Calu3 (cell line): ENCODE results near the gene SLC22A12. TPM values are rescaled to one million over a fixed set of nuclear protein-coding genes. Genes with fewer than 3 reads are reported as not detected.

Experiments used
- BruUV-seq: library from RNA; stranded (reverse); fragments of 400-500 nt; replicated peaks from 2 replicates; lab custom pipeline; 2021; lab: Mats Ljungman, UMichigan
- CTCF ChIA-PET: fragments of 300-600 bp; sonication (Branson Sonifier 250); formaldehyde crosslinking; loops from one replicate; lab custom pipeline; 2022; ENCODE audit warnings: antibody characterized with exemption; lab: Charles Lee
- DNase-seq: peaks from one replicate; pipeline ENCODE4 v3.0.0; 2022
- H3K27ac Mint-ChIP-seq: one replicate; pipeline ENCODE4 v1.8.0; 2022; ENCODE audit warnings: mixed read lengths; ENCODE audit not compliant: unreplicated experiment
- H3K27me3 Mint-ChIP-seq: one replicate; pipeline ENCODE4 v1.8.0; 2022; ENCODE audit warnings: mixed read lengths; ENCODE audit not compliant: unreplicated experiment
- H3K36me3 Mint-ChIP-seq: one replicate; pipeline ENCODE4 v1.8.0; 2022; ENCODE audit warnings: mild to moderate bottlenecking, moderate library complexity, mixed read lengths; ENCODE audit not compliant: insufficient read depth, unreplicated experiment
- H3K4me1 Mint-ChIP-seq: one replicate; pipeline ENCODE4 v1.8.0; 2022; ENCODE audit warnings: mild to moderate bottlenecking, low read depth, mixed read lengths; ENCODE audit not compliant: unreplicated experiment
- H3K4me3 Mint-ChIP-seq: one replicate; pipeline ENCODE4 v1.8.0; 2022; ENCODE audit warnings: mild to moderate bottlenecking, low read depth, moderate library complexity, mixed read lengths; ENCODE audit not compliant: unreplicated experiment
- H3K9me3 Mint-ChIP-seq: one replicate; pipeline ENCODE4 v1.8.0; 2022; ENCODE audit warnings: low read depth, mixed read lengths; ENCODE audit not compliant: unreplicated experiment
- intact Hi-C: fragments of 100-400 bp; cut with micrococcal nuclease; formaldehyde crosslinking; loops from one replicate; pipeline ENCODE4 v1.10.0; 2022; ENCODE audit not compliant: unreplicated experiment
- total RNA-seq: library from RNA; stranded (reverse); gene quantifications from 2 replicates; pipeline ENCODE4 v1.2.3, GENCODE V29; 2022
- TF ChIP-seq, protein P1 (sequence below): fragments of 200-600 bp; IDR thresholded peaks from one replicate; pipeline ENCODE4 v1.8.0; 2022; ENCODE audit warnings: antibody characterized with exemption; ENCODE audit not compliant: unreplicated experiment

The SLC22A12 gene
- total RNA-seq, 1 experiment from 2014 or later = not detected

DNA sequence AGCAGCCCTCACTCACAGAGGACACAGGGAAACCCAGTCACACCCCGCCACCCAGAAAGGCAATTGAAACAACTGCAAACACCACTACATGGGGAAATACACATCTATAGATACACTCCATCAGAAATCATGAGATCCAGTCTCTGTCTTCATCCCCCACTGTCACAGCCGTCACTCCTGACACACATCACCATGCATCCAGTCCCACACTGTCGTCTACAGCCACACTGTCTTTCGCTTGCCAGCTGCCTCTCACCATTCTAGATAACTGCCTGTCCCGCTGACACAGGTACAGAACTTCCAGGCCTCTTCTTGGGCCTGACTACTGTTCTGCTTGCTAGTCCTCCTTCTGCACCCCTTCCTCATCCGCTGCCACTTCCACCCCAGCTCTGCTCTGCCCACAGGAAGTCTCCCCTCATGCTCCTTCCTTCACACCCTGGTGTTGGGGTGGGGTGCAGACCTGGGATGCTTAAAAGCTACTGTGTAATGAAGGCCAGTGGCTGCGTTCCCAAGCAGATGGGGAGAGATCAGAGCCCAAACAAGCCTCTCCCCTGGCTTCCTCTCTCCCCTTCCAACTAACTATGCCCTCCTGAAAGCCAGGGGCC is 42.6 kb downstream of the SLC22A12 start:
- intact Hi-C loops = no loop called here

DNA sequence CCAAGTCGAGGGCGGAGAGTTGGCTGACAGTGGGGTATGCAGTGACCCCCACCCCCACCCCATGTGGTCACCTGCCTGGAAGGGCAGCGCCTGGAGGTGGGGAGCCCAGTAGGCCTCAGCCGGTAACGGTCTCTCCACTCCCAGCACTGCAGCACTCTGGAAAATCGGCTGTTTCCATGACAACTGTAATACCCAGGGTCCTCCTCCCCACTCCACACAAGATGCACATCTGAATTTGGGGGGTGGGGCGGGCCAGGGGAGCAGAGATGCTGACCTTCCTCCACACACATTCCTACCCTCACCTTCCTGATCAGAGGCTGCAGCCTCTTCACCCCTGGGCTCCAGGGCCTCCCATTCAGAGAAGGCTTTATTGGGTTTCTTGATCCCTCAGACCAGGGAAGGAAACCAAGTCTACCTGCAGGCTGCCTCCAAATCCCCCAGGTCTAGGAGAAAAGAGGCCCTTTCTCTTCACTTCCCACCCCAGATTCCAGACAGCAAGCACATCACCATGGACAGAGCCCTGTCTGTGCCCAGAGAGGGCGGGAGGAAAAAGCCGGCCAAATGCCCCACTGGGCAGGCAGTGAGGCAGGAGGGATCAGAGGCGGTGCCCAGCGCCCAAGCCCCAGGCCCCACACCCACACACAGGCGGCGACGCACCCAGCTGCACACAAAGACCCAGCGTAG is 46.5 kb downstream of the SLC22A12 start:
- intact Hi-C loops = no loop called here
- BruUV-seq = no TSS peak
- CTCF ChIA-PET = no interaction called here
- no peaks in the 10 kb centered on the region for H3K9me3 Mint-ChIP-seq
- no peak overlapping the region for H3K27ac Mint-ChIP-seq
- TF ChIP-seq, protein P1, sequence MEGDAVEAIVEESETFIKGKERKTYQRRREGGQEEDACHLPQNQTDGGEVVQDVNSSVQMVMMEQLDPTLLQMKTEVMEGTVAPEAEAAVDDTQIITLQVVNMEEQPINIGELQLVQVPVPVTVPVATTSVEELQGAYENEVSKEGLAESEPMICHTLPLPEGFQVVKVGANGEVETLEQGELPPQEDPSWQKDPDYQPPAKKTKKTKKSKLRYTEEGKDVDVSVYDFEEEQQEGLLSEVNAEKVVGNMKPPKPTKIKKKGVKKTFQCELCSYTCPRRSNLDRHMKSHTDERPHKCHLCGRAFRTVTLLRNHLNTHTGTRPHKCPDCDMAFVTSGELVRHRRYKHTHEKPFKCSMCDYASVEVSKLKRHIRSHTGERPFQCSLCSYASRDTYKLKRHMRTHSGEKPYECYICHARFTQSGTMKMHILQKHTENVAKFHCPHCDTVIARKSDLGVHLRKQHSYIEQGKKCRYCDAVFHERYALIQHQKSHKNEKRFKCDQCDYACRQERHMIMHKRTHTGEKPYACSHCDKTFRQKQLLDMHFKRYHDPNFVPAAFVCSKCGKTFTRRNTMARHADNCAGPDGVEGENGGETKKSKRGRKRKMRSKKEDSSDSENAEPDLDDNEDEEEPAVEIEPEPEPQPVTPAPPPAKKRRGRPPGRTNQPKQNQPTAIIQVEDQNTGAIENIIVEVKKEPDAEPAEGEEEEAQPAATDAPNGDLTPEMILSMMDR = no peak
- peaks cover 43% of the 10 kb centered on the region for H3K27me3 Mint-ChIP-seq
- no peaks in the 10 kb centered on the region for H3K4me1 Mint-ChIP-seq
- H3K4me3 Mint-ChIP-seq = no peak overlapping the region
- no peak for DNase-seq
- H3K36me3 Mint-ChIP-seq = no peaks in the 10 kb centered on the region

More for the DNA sequence above, 42.6 kb downstream of the SLC22A12 start:
- no TSS peak for BruUV-seq
- Mint-ChIP-seq H3K4me3 (no peak overlapping the region), H3K27me3 (peaks cover 74% of the 10 kb centered on the region), H3K9me3 (no peaks in the 10 kb centered on the region), H3K36me3 (no peaks in the 10 kb centered on the region), H3K4me1 (no peaks in the 10 kb centered on the region), H3K27ac (no peak overlapping the region)
- DNase-seq = no peak
- TF ChIP-seq, protein P1 = no peak
- CTCF ChIA-PET = interaction anchor here (0.6 to 2.4 kb wide), 2 partner anchors 17 to 404 kb away, joined by 7 to 11 read pairs; no protein-coding TSS in a partner anchor

DNA sequence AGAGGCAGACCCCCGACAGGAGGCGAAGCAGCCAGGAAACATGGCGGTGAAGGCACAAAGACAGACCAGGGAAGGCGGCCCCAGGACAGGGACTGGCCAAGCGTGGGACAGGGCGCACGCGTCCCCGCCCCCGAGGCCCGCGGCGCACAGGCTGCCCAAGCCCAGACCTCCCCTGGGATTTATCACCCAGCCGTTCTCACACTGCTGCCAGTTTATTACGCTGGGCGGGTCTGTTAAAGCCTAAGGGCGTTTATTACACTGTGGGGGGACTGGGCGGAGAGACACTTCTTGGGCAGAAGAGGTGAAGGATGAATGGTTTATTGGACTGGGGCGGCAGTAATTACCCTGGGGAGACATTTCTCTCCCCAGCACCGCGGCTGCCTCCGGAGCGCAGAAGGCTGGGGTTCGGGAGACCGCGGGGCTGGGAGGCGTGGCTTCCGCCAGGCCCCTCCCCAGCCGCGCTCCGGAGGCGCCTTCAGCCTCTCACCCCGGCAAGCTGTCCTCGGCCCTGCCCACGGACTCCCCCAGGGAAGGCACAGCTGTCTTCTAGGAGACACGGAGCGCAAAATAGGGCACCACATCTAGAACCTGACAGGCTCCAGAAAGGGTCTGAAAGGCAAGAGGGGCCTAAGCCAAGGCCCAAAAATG is 47.1 kb downstream of the SLC22A12 start:
- no peak for DNase-seq
- Mint-ChIP-seq H3K27ac (no peak overlapping the region), H3K4me3 (no peak overlapping the region), H3K27me3 (peaks cover 37% of the 10 kb centered on the region), H3K9me3 (no peaks in the 10 kb centered on the region), H3K4me1 (no peaks in the 10 kb centered on the region), H3K36me3 (no peaks in the 10 kb centered on the region)
- intact Hi-C loops = no loop called here
- no TSS peak for BruUV-seq
- CTCF ChIA-PET = no interaction called here
- TF ChIP-seq, protein P1 = no peak

DNA sequence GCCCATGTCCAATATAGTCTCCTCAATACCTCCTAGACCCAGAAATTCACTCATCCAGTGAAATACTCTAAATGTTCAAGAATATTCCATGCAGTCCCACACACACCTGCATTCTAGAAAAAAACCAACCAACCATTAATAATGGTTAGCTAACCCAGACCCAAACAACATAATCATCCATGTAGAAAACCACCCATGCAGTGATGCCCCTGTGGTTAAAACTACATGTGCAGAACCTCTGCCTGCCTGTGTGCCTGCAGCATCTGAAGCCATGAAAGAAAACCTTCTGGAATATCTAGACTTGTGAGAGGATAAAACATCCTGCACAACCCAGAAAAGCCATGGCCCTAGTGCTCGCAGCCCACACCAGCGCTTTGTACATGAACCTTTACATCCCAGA is 47.8 kb downstream of the SLC22A12 start:
- H3K27ac Mint-ChIP-seq = no peak overlapping the region
- no peaks in the 10 kb centered on the region for H3K9me3 Mint-ChIP-seq
- CTCF ChIA-PET = no interaction called here
- TF ChIP-seq, protein P1 = no peak
- BruUV-seq = no TSS peak
- intact Hi-C loops = no loop called here
- H3K36me3 Mint-ChIP-seq = no peaks in the 10 kb centered on the region
- no peak overlapping the region for H3K4me3 Mint-ChIP-seq
- peaks cover 36% of the 10 kb centered on the region for H3K27me3 Mint-ChIP-seq
- DNase-seq = no peak
- H3K4me1 Mint-ChIP-seq = no peaks in the 10 kb centered on the region
